ENCODE measurements around the gene ALOX12.
"Not testable (repeated sequence)": the region's sequence is repeated elsewhere in the genome, so short reads cannot be mapped to it uniquely, and the experiment has no call there.

Gene ALOX12

GRCh38 chr17:7023576-7024401, 27.9 kb downstream of the ALOX12 start:
- peak; percentile 94 for DNase-seq

- no peak for DNase-seq
These were observed 28.5 kb downstream of the ALOX12 start for GRCh38 chr17:7024402-7024785.

GRCh38 chr17:7025245-7025644, 29.4 kb downstream of the ALOX12 start:
- DNase-seq: no peak

GRCh38 chr17:7026471-7027115, 30.7 kb downstream of the ALOX12 start:
- no peak for DNase-seq

- no peak for DNase-seq
These were observed 31.5 kb downstream of the ALOX12 start for GRCh38 chr17:7027335-7027734.

GRCh38 chr17:7029096-7029495, 33.2 kb downstream of the ALOX12 start:
- no peak for DNase-seq

GRCh38 chr17:7029659-7030058, 33.8 kb downstream of the ALOX12 start:
- DNase-seq: no peak

GRCh38 chr17:7034955-7035590, 39.2 kb downstream of the ALOX12 start:
- no peak for DNase-seq

- DNase-seq: peak; percentile 95
These were observed 39.9 kb downstream of the ALOX12 start, which contains the start of gene SLC16A13 for GRCh38 chr17:7035591-7036368. SLC16A13 (plus strand) TSS chr17:7036015; CDS start chr17:7036383, 368 bp downstream.

GRCh38 chr17:7038025-7038862, 42.4 kb downstream of the ALOX12 start:
- no peak for DNase-seq

GRCh38 chr17:7039832-7040231, 44.0 kb downstream of the ALOX12 start:
- no peak for DNase-seq

- no peak for DNase-seq
These were observed 46.0 kb downstream of the ALOX12 start for GRCh38 chr17:7041607-7042500.

- DNase-seq: no peak
These were observed 46.8 kb downstream of the ALOX12 start for GRCh38 chr17:7042501-7043181.

GRCh38 chr17:7043182-7043496, 47.3 kb downstream of the ALOX12 start:
- no peak for DNase-seq

GRCh38 chr17:7043497-7044198, 47.8 kb downstream of the ALOX12 start, which contains the start of gene SLC16A11:
SLC16A11 (minus strand) TSS chr17:7044092; CDS start chr17:7043513, 579 bp downstream.
- peak; percentile 93 for DNase-seq

GRCh38 chr17:7045492-7046126, 49.8 kb downstream of the ALOX12 start:
- DNase-seq: peak; percentile 49

GRCh38 chr17:7046127-7046724, 50.4 kb downstream of the ALOX12 start:
- peak; percentile 72 for DNase-seq

- not testable (repeated sequence) for DNase-seq
These were observed 51.0 kb downstream of the ALOX12 start for GRCh38 chr17:7046725-7047397.
